Gastroesophageal sphincter (tissue), 3 donors: Measurements from ENCODE around the gene RFTN1.

Experiments used
- CTCF ChIP-seq, 4 experiments: fragments of 200-600 bp in 2 of 4; fragments of 450-650 bp in 2 of 4; sonication (generic) in 1 of 4; IDR thresholded peaks; one replicate each; pipeline ENCODE4 v1.5.1; 2017 to 2019; ENCODE audit warnings: antibody characterized with exemption in 4 of 4, mild to moderate bottlenecking in 2 of 4, moderate library complexity in 2 of 4
- EP300 ChIP-seq: sonication (generic); formaldehyde crosslinking; IDR thresholded peaks from one replicate; pipeline ENCODE4 v1.6.1; 2017; ENCODE audit warnings: antibody characterized with exemption, mild to moderate bottlenecking
- POLR2AphosphoS5 ChIP-seq: sonication (generic); formaldehyde crosslinking; IDR thresholded peaks from one replicate; pipeline ENCODE4 v1.6.1; 2017; ENCODE audit warnings: antibody characterized with exemption

- no peak for TF ChIP-seq EP300
- no peak for TF ChIP-seq CTCF (IDR thresholded peaks at IDR 0.05)
- TF ChIP-seq POLR2AphosphoS5, result no peak
These were observed 2.7 kb downstream of the RFTN1 start for GRCh38 chr3:16510620-16511319.
